ENCODE measurements around the gene ALDH3B1.

ALDH3B1 gene

GRCh38 chr11:68047437-68048290, 37.5 kb downstream of the ALDH3B1 start:
- no peak for DNase-seq

- no peak for DNase-seq
Observed at GRCh38 chr11:68048681-68049508, 38.8 kb downstream of the ALDH3B1 start.

- DNase-seq, result no peak
Observed at GRCh38 chr11:68049509-68050370, 39.6 kb downstream of the ALDH3B1 start.

- no peak for DNase-seq
Observed at GRCh38 chr11:68050371-68050841, 40.3 kb downstream of the ALDH3B1 start.

GRCh38 chr11:68051191-68052136, 41.3 kb downstream of the ALDH3B1 start:
- DNase-seq, result no peak

- DNase-seq, result no peak
Observed at GRCh38 chr11:68052137-68052873, 42.2 kb downstream of the ALDH3B1 start.

GRCh38 chr11:68053117-68053516, 43.0 kb downstream of the ALDH3B1 start:
- no peak for DNase-seq

GRCh38 chr11:68053981-68054812, 44.1 kb downstream of the ALDH3B1 start:
- DNase-seq, result no peak

GRCh38 chr11:68056317-68057285, 46.5 kb downstream of the ALDH3B1 start:
- no peak for DNase-seq

GRCh38 chr11:68057807-68058206, 47.7 kb downstream of the ALDH3B1 start:
- no peak for DNase-seq

GRCh38 chr11:68061508-68061907, 51.4 kb downstream of the ALDH3B1 start:
- no peak for DNase-seq

GRCh38 chr11:68064926-68065325, 54.8 kb downstream of the ALDH3B1 start:
- no peak for DNase-seq

- DNase-seq, result no peak
Observed at GRCh38 chr11:68065841-68066240, 55.7 kb downstream of the ALDH3B1 start.

- no peak for DNase-seq
Observed at GRCh38 chr11:68066742-68067141, 56.6 kb downstream of the ALDH3B1 start.

- DNase-seq, result no peak
Observed at GRCh38 chr11:68067991-68068390, 57.9 kb downstream of the ALDH3B1 start.

GRCh38 chr11:68071281-68072048, 61.3 kb downstream of the ALDH3B1 start:
- no peak for DNase-seq

- no peak for DNase-seq
Observed at GRCh38 chr11:68074584-68075352, 64.6 kb downstream of the ALDH3B1 start.
